Transverse colon (tissue), 4 donors: ENCODE measurements around the gene APBA3. TPM values are rescaled to one million over a fixed set of nuclear protein-coding genes. Genes with fewer than 3 reads are reported as not detected.

Source experiments
- DNase-seq: peaks from one replicate; pipeline ENCODE4 v3.0.0-alpha.2; 2019
- H3K27ac ChIP-seq, 4 donors: fragments of 200-600 bp; sonication (generic); 2 replicates each; pipeline ENCODE4 v1.5.1; 2016 to 2018; ENCODE audit warnings: inconsistent platforms in 4 of 4
- H3K27me3 ChIP-seq: fragments of 200-600 bp; sonication (generic); 2 replicates; pipeline ENCODE4 v1.5.1; 2017; ENCODE audit warnings: inconsistent platforms
- H3K36me3 ChIP-seq, 4 donors: fragments of 200-600 bp; sonication (generic); 2 replicates each; pipeline ENCODE4 v1.5.1; 2017 to 2019; ENCODE audit warnings: inconsistent platforms in 4 of 4
- H3K4me1 ChIP-seq, 4 donors: fragments of 200-600 bp; sonication (generic); 2 replicates each; pipeline ENCODE4 v1.5.1; 2017 to 2020; ENCODE audit warnings: inconsistent platforms in 4 of 4
- H3K4me3 ChIP-seq, 4 donors: fragments of 200-600 bp; sonication (generic); 1 replicate in 1 of 4; 2 replicates in 3 of 4; pipeline versions ENCODE4 v1.5.1 to v1.6.1; 2017 to 2019; ENCODE audit warnings: inconsistent platforms in 4 of 4
- H3K9me3 ChIP-seq, 2 donors: fragments of 200-600 bp; sonication (generic); 2 replicates each; pipeline ENCODE4 v1.5.1; 2017 to 2019; ENCODE audit warnings: inconsistent platforms in 2 of 2
- EP300 ChIP-seq: sonication (generic); formaldehyde crosslinking; IDR thresholded peaks from one replicate; pipeline ENCODE4 v1.6.1; 2017; ENCODE audit warnings: antibody characterized with exemption, low read depth
- POLR2A ChIP-seq: fragments of 450-650 bp; IDR thresholded peaks from one replicate; pipeline ENCODE4 v1.6.1; 2016; ENCODE audit warnings: antibody characterized with exemption, mild to moderate bottlenecking, moderate library complexity
- POLR2AphosphoS5 ChIP-seq, 3 donors: sonication (generic); formaldehyde crosslinking; IDR thresholded peaks; one replicate each; pipeline ENCODE4 v1.6.1; 2016; ENCODE audit warnings: antibody characterized with exemption in 3 of 3
- WGBS, 2 donors: methylation state at CpG; one replicate each; pipeline ENCODE4 v1.1.5; 2018; ENCODE audit warnings: low coverage in 1 of 2; 5-methylcytosine and 5-hydroxymethylcytosine counted together
- in situ Hi-C, 4 donors: fragments of 200-750 bp; cut with MboI; loops; one replicate each; pipeline versions ENCODE4 v1.15.0 to v1.15.1; 2017; ENCODE audit warnings: low sequenced_read_pairs in 3 of 4, low pct_ligation_motif_present in 1 of 4, low pct_unique_long_range_greater_than_20kb in 1 of 4
- intact Hi-C: fragments of 100-400 bp; cut with DNase I; formaldehyde crosslinking; loops from one replicate; pipeline ENCODE4 v1.15.1; 2023; ENCODE audit warnings: low total_unique reads
- total RNA-seq, 4 donors: library from RNA; depleted of rRNA; stranded (reverse); fragments of >200 nt; gene quantifications; one replicate each; pipeline ENCODE4 v1.1.0, GENCODE V29; 2016
- TF ChIP-seq, protein P1 (sequence below), 5 experiments: fragments of 200-600 bp in 3 of 5; fragments of 450-650 bp in 2 of 5; sonication (generic) in 3 of 5; IDR thresholded peaks; 1 replicate in 2 of 5; 2 replicates in 3 of 5; pipeline ENCODE4 v1.5.1; 2016 to 2017; ENCODE audit warnings: antibody characterized with exemption in 5 of 5, inconsistent platforms in 3 of 5, mild to moderate bottlenecking in 2 of 5, moderate library complexity in 1 of 5

APBA3 gene
- total RNA-seq, 4 donors from 2014 or later = 24.0 to 284 (median 95.7) TPM

DNA sequence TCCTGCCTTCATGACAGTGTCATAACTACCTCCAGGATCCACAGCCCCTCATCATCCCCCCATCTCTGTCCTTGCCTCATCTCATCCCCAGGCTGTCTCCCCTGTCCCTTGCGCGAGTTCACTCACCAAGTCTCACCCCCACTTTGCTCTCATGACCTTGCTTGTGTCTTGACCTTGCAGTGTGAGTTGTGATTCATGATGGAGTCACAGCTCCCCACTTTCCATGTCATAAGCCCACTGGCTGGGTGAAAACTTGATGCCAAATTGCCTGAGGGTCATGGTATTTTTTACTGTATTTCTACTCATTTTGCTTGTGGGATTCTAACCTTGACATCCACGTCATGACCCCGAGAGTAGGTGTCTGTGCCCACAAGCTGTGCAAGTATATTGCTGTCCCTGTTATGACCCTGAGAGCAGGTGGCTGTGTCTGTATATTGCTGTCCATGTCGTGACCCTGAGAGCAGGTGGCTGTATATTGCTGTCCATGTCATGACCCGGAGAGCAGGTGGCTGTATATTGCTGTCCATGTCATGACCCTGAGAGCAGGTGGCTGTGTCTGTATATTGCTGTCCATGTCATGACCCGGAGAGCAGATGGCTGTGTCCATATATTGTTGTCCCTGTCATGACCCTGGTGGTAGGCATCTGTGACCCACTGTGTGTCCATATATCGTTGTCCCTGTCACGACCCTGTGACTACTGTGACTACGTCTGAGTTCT lies 23.8 kb downstream of the APBA3 start:
- WGBS, 2 donors = 82 to 87% methylated on average over 4 to 9 of the region's 10 CpGs
- H3K9me3 ChIP-seq = no peaks in the 10 kb centered on the region
- H3K27me3 ChIP-seq = no peaks in the 10 kb centered on the region
- DNase-seq = no peak
- intact Hi-C loops (no loop called here), in situ Hi-C loops (no loop called here)
- TF ChIP-seq, protein P1, sequence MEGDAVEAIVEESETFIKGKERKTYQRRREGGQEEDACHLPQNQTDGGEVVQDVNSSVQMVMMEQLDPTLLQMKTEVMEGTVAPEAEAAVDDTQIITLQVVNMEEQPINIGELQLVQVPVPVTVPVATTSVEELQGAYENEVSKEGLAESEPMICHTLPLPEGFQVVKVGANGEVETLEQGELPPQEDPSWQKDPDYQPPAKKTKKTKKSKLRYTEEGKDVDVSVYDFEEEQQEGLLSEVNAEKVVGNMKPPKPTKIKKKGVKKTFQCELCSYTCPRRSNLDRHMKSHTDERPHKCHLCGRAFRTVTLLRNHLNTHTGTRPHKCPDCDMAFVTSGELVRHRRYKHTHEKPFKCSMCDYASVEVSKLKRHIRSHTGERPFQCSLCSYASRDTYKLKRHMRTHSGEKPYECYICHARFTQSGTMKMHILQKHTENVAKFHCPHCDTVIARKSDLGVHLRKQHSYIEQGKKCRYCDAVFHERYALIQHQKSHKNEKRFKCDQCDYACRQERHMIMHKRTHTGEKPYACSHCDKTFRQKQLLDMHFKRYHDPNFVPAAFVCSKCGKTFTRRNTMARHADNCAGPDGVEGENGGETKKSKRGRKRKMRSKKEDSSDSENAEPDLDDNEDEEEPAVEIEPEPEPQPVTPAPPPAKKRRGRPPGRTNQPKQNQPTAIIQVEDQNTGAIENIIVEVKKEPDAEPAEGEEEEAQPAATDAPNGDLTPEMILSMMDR (IDR thresholded peaks at IDR 0.05) = no peak
- TF ChIP-seq POLR2A (no peak), EP300 (no peak), POLR2AphosphoS5 (IDR thresholded peaks at IDR 0.05) (no peak)
- no peak overlapping the region for H3K27ac ChIP-seq
- peaks cover 0 to 4% (median 0%) of the 10 kb centered on the region in 4 donors for H3K36me3 ChIP-seq
- H3K4me1 ChIP-seq = no peaks in the 10 kb centered on the region
- no peak overlapping the region for H3K4me3 ChIP-seq

DNA sequence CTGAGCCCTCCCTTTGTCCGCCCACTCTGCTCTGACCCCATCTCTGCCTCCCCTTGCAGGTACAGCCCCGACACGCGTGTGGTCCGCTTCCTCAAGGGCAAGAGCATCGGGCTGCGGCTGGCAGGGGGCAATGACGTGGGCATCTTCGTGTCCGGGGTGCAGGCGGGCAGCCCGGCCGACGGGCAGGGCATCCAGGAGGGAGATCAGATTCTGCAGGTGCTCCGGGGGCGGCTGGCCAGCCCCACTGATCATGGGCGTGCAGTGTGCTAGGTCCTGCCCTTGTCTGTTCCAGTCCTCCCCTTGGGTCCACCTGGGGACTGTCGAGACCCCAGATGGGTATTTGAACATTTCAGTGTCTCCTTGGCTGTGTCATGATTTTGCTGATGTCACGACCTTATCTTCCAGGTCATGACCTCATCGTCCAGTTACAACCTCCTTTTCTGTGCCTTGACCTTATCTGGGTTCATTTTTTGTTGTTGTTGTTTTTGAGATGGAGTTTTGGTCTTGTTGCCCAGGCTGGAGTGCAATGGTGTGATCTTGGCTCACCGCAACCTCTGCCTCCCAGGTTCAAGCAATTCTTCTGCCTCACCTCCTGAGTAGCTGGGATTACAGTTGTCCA lies 25.3 kb downstream of the APBA3 start:
- 72 to 88% methylated on average over 4 to 21 of the region's 21 CpGs for WGBS, 2 donors
- peaks cover 0 to 4% (median 0%) of the 10 kb centered on the region in 4 donors for H3K36me3 ChIP-seq
- intact Hi-C loops = no loop called here

GRCh38 chr19:3734310-3734600 lies 27.2 kb downstream of the APBA3 start:
- Histone ChIP-seq H3K27me3 (no peaks in the 10 kb centered on the region), H3K36me3 (peaks cover 0 to 6% (median 0%) of the 10 kb centered on the region in 4 donors), H3K4me3 (no peak overlapping the region), H3K27ac (no peak overlapping the region), H3K4me1 (no peaks in the 10 kb centered on the region), H3K9me3 (no peaks in the 10 kb centered on the region)
- intact Hi-C loops (no loop called here), in situ Hi-C loops (no loop called here)
- TF ChIP-seq POLR2AphosphoS5 (IDR thresholded peaks at IDR 0.05) (no peak), POLR2A (no peak), EP300 (no peak)
- TF ChIP-seq, protein P1 (IDR thresholded peaks at IDR 0.05) = no peak
- 87 to 93% methylated on average over 9 to 14 of the region's 14 CpGs for WGBS, 2 donors
- no peak for DNase-seq

More for the DNA sequence above, 25.3 kb downstream of the APBA3 start:
- Histone ChIP-seq H3K4me1 (no peaks in the 10 kb centered on the region), H3K9me3 (no peaks in the 10 kb centered on the region), H3K27me3 (no peaks in the 10 kb centered on the region), H3K4me3 (no peak overlapping the region), H3K27ac (no peak overlapping the region)
- in situ Hi-C loops = no loop called here
- DNase-seq = no peak
- TF ChIP-seq, protein P1 (IDR thresholded peaks at IDR 0.05) = no peak
- TF ChIP-seq POLR2A (no peak), EP300 (no peak), POLR2AphosphoS5 (IDR thresholded peaks at IDR 0.05) (no peak)

- in situ Hi-C loops = no loop called here
- no peaks in the 10 kb centered on the region for H3K27me3 ChIP-seq
- no peak overlapping the region for H3K27ac ChIP-seq
- DNase-seq = no peak
- H3K9me3 ChIP-seq = no peaks in the 10 kb centered on the region
- 79 to 88% methylated on average over 2 to 20 of the region's 20 CpGs for WGBS, 2 donors
- H3K36me3 ChIP-seq = peaks cover 0 to 6% (median 0%) of the 10 kb centered on the region in 4 donors
- intact Hi-C loops = no loop called here
- TF ChIP-seq, protein P1 (IDR thresholded peaks at IDR 0.05) = no peak
- no peak for TF ChIP-seq POLR2A
- no peak for TF ChIP-seq POLR2AphosphoS5 (IDR thresholded peaks at IDR 0.05)
- no peak for TF ChIP-seq EP300
- H3K4me3 ChIP-seq = no peak overlapping the region
- H3K4me1 ChIP-seq = no peaks in the 10 kb centered on the region
These were observed 27.8 kb downstream of the APBA3 start for GRCh38 chr19:3733549-3734309.
